Measurements from ENCODE around the gene PDCL3. TPM values are rescaled to one million over a fixed set of nuclear protein-coding genes. Genes with fewer than 3 reads are reported as not detected.

The PDCL3 gene
- total and polyA plus RNA-seq, 2 experiments from 2014 or later: 28.1 to 72.4 TPM

DNA sequence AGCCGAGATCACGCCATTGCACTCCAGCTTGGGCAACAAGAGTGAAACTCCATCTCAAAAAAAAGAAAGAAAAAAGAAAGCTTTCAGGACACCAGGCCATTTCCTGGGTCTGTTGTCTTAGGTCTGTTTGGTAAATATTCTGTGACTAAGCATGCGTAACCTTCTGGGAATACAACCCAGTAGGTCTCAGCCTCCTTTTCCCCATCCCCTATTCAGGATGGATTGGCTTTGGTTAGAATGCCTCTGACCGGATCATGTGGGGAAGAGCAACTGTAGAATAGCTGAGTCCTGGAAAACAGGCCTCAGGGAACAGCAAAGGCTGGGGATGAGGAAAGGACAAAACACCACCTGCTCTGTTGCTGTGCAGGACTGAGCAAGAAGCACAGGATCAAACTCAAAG, 1.6 kb upstream of the PDCL3 start (continued):
- TF ChIP-seq REST (IDR thresholded peaks at IDR 0.05; ENCODE audit: unreplicated experiment): no peak
- no peak for TF ChIP-seq EZH2 (IDR thresholded peaks at IDR 0.05; ENCODE audit: low read depth, unreplicated experiment)

DNA sequence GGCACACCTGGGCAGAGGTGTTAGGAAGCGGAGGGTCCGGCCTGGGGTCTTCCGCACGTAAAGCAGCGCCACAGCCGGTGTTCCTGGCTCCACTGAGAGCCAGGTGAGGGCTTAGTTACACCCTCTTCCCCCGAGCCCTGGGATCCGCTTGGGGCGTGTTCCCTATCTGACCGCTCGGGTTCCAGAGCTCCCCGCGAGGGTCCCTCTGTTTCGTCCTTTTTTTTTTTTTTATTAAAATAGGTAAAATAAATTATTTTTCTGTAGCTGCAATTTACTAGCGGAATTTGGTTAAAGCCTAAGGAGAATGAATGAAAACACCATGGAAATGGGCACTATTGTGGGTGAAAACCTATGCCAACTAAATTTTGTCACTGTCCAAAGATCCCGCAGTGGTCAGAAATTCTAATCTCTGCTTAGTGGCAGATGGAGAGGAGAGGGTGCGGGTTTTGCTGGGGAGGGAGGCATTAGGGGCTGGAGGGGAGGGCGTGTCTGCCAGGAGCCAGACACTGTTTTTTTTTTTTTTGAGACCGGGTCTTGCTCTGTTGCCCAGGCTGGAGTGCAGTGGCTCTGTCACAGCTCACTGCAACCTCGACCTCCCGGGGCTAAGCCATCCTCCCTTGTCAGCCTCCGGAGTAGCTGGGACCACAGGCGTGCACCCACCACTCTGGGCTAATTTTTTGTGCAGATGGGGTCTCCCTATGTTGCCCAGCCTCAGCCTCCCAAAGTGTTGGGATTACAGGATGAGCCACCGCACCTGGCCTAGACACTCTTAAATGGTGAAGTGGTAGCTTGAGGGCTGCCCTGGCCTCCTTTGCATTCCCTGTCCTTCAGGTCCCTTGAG, 834 bp downstream of the PDCL3 start:
- DNase-seq (ENCODE audit: low spot score) (no peak), ATAC-seq (peak; percentile 42)
- peaks cover 17% of the 10 kb centered on the region for H3K79me2 ChIP-seq (replicated peaks; ENCODE audit: insufficient read depth)
- H3K27me3 Mint-ChIP-seq (ENCODE audit: insufficient read depth, low read depth, poor library complexity): peaks cover 7% of the 10 kb centered on the region
- no peaks in the 10 kb centered on the region for H4K20me1 ChIP-seq (replicated peaks; ENCODE audit: insufficient read depth)
- H3K9me2 ChIP-seq (ENCODE audit: insufficient read depth): 0 out of 2 replicates have a peak, but pooled peaks cover 3% of the 10 kb centered on the region
- H2AFZ ChIP-seq: peak overlapping the region; percentile 80
- H3F3A ChIP-seq (replicated peaks; ENCODE audit: low read depth): 0 out of 2 replicates have a peak, but pooled peaks cover 7% of the 10 kb centered on the region
- H3K9me3 Mint-ChIP-seq: no peaks in the 10 kb centered on the region
- no peaks in the 10 kb centered on the region for H3K27me3 ChIP-seq (ENCODE audit: insufficient read depth)
- H3K27ac Mint-ChIP-seq: peak overlapping the region; percentile 95
- no peaks in the 10 kb centered on the region for H3K36me3 ChIP-seq (ENCODE audit: insufficient read depth)
- peak overlapping the region; percentile 90 for H3K4me3 Mint-ChIP-seq
- H3K4me3 ChIP-seq: peak overlapping the region; percentile 69
- H3K4me2 ChIP-seq: peak overlapping the region; percentile 80
- peak overlapping the region; percentile 98 for H3K27ac ChIP-seq (ENCODE audit: low read depth)
- peaks cover 13% of the 10 kb centered on the region for H3K4me1 ChIP-seq (ENCODE audit: insufficient read depth)
- peaks cover 34% of the 10 kb centered on the region for H3K36me3 Mint-ChIP-seq (ENCODE audit: low read depth)
- H3K4me1 Mint-ChIP-seq: peaks cover 14% of the 10 kb centered on the region
- TF ChIP-seq ZNF114 (CRISPR knock-in tag; IDR thresholded peaks at IDR 0.05) (no peak), REST (IDR thresholded peaks at IDR 0.05; ENCODE audit: unreplicated experiment) (no peak), STAT1 (IDR thresholded peaks at IDR 0.05; ENCODE audit: unreplicated experiment) (no peak), ETS1 (IDR thresholded peaks at IDR 0.05) (no peak), CREB1 (CRISPR knock-in tag; IDR thresholded peaks at IDR 0.05; ENCODE audit: low read depth) (no peak), NANOG (IDR thresholded peaks at IDR 0.05; ENCODE audit: borderline replicate concordance) (no peak)
- TF ChIP-seq, protein P1, sequence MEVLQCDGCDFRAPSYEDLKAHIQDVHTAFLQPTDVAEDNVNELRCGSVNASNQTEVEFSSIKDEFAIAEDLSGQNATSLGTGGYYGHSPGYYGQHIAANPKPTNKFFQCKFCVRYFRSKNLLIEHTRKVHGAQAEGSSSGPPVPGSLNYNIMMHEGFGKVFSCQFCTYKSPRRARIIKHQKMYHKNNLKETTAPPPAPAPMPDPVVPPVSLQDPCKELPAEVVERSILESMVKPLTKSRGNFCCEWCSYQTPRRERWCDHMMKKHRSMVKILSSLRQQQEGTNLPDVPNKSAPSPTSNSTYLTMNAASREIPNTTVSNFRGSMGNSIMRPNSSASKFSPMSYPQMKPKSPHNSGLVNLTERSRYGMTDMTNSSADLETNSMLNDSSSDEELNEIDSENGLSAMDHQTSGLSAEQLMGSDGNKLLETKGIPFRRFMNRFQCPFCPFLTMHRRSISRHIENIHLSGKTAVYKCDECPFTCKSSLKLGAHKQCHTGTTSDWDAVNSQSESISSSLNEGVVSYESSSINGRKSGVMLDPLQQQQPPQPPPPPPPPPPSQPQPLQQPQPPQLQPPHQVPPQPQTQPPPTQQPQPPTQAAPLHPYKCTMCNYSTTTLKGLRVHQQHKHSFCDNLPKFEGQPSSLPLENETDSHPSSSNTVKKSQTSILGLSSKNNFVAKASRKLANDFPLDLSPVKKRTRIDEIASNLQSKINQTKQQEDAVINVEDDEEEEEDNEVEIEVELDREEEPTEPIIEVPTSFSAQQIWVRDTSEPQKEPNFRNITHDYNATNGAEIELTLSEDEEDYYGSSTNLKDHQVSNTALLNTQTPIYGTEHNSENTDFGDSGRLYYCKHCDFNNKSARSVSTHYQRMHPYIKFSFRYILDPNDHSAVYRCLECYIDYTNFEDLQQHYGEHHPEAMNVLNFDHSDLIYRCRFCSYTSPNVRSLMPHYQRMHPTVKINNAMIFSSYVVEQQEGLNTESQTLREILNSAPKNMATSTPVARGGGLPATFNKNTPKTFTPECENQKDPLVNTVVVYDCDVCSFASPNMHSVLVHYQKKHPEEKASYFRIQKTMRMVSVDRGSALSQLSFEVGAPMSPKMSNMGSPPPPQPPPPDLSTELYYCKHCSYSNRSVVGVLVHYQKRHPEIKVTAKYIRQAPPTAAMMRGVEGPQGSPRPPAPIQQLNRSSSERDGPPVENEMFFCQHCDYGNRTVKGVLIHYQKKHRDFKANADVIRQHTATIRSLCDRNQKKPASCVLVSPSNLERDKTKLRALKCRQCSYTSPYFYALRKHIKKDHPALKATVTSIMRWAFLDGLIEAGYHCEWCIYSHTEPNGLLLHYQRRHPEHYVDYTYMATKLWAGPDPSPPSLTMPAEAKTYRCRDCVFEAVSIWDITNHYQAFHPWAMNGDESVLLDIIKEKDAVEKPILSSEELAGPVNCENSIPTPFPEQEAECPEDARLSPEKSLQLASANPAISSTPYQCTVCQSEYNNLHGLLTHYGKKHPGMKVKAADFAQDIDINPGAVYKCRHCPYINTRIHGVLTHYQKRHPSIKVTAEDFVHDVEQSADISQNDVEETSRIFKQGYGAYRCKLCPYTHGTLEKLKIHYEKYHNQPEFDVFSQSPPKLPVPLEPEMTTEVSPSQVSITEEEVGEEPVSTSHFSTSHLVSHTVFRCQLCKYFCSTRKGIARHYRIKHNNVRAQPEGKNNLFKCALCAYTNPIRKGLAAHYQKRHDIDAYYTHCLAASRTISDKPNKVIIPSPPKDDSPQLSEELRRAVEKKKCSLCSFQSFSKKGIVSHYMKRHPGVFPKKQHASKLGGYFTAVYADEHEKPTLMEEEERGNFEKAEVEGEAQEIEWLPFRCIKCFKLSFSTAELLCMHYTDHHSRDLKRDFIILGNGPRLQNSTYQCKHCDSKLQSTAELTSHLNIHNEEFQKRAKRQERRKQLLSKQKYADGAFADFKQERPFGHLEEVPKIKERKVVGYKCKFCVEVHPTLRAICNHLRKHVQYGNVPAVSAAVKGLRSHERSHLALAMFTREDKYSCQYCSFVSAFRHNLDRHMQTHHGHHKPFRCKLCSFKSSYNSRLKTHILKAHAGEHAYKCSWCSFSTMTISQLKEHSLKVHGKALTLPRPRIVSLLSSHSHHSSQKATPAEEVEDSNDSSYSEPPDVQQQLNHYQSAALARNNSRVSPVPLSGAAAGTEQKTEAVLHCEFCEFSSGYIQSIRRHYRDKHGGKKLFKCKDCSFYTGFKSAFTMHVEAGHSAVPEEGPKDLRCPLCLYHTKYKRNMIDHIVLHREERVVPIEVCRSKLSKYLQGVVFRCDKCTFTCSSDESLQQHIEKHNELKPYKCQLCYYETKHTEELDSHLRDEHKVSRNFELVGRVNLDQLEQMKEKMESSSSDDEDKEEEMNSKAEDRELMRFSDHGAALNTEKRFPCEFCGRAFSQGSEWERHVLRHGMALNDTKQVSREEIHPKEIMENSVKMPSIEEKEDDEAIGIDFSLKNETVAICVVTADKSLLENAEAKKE (CRISPR knock-in tag; IDR thresholded peaks at IDR 0.05): no peak
